Keratinocyte (primary cell): ENCODE measurements around the gene MTHFR.

Source experiments
- EZH2 ChIP-seq: IDR thresholded peaks from one replicate; pipeline ENCODE4 v1.6.1; 2012; ENCODE audit warnings: inconsistent platforms, mild to moderate bottlenecking, low read length, moderate library complexity
- TF ChIP-seq, protein P1 (sequence below), 3 experiments: IDR thresholded peaks in 1 of 3; conservative IDR thresholded peaks in 1 of 3; optimal IDR thresholded peaks in 1 of 3; 2 replicates in 2 of 3; 3 replicates in 1 of 3; pipeline versions ENCODE3 to v1.5.1; 2011; ENCODE audit warnings: low read length in 3 of 3, mild to moderate bottlenecking in 3 of 3, moderate library complexity in 2 of 3, control low read depth in 1 of 3, inconsistent platforms in 1 of 3; ENCODE audit not compliant: insufficient read depth in 2 of 3; ENCODE audit errors: extremely low read depth in 1 of 3

DNA sequence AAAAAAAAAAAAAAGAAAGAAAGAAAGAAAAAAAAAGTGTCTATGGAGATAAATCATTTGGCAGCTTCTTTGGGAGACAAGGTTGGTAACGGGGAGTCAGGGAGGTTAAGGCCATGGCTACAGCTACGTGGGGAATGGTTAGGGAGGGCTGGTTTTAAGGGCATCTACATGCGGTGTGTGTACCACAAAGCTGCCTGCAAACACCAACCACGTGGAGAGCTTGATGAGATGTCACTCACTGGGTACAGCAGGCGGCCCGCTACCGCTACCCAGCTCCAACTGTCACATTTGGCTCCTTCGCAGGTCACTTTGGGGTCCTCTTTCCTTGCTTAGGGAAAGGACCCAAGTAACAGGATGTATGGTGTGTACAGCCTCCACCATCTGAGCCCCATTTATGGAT, 48.8 kb upstream of the MTHFR start:
- no peak for TF ChIP-seq EZH2
- TF ChIP-seq, protein P1, sequence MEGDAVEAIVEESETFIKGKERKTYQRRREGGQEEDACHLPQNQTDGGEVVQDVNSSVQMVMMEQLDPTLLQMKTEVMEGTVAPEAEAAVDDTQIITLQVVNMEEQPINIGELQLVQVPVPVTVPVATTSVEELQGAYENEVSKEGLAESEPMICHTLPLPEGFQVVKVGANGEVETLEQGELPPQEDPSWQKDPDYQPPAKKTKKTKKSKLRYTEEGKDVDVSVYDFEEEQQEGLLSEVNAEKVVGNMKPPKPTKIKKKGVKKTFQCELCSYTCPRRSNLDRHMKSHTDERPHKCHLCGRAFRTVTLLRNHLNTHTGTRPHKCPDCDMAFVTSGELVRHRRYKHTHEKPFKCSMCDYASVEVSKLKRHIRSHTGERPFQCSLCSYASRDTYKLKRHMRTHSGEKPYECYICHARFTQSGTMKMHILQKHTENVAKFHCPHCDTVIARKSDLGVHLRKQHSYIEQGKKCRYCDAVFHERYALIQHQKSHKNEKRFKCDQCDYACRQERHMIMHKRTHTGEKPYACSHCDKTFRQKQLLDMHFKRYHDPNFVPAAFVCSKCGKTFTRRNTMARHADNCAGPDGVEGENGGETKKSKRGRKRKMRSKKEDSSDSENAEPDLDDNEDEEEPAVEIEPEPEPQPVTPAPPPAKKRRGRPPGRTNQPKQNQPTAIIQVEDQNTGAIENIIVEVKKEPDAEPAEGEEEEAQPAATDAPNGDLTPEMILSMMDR (optimal IDR thresholded peaks at IDR 0.05 in 1 of 3, IDR thresholded peaks at IDR 0.05 in 1 of 3, conservative IDR thresholded peaks at IDR 0.05 in 1 of 3; ENCODE audit: extremely low read depth in 1 of 3, insufficient read depth in 2 of 3, low read length in 3 of 3), result no peak
